GM19240 (cell line): Measurements from ENCODE around the gene DYNLT2.

Source experiments
- DNase-seq: peaks from one replicate; pipeline ENCODE4 v3.0.0; 2011; ENCODE audit warnings: low spot score; ENCODE audit not compliant: insufficient read length

The DYNLT2 gene

DNA sequence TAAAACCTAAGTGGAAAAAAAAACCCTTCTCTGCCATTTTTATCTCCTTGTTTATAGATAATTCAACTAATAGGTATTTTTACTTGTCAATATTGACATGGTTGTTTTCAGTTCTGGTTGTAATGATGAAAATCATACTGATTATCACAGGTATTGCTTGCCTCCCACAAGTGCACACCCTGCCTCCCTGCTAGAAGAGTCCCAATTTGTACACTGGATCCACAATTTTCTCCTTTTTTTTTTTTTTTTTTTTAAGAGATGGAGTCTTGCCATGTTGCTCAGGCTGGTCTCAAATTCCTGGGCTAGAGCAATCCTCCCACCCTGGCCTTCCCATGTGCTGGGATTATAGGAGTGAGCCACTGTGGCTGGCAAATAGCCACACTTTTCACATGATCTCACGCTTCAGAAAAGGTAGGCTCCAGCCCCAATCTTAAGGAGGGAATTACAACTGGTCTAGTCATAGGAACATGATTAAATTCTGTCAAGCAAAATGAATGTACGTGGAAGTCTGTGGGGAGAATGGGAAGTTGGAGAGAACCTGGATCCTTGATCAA, 12.3 kb downstream of the DYNLT2 start:
- DNase-seq, result no peak

DNA sequence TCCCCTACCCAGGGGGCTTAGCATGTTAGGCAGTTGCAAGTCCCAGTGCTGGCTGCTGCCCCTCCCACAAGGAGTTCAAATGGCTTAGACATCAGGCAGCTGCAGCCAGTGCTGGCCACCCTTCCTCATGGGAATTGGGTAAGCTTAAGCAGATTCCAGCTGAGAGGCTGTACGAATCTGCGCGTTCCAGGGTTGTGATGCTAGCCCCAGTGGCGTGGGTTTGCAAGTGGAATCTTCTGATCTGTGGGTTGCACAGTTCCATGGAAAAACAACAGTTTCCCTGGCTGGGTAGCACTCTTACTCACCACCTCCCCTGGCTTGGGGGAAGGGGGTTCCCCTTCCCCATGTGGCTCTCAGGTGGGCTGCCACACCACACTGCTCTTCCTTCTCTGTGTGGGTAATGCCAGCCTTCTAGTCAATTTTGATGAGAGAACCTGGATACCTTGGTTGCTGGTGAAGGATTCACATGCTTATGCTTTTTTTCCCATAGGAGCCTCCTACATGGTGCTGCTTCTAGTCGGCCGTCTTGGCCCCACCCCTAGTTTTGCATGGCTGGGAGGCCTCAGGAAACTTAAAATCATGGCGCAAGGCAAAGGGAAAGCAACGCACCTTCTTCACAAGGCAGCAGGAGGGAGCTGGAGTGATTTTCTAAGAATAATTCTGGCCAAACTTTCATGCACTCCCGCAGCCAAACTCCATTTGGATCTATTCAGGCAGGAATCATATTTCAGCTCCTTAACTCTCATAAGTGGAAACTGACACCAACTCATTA, 13.0 kb downstream of the DYNLT2 start:
- DNase-seq, result no peak

DNA sequence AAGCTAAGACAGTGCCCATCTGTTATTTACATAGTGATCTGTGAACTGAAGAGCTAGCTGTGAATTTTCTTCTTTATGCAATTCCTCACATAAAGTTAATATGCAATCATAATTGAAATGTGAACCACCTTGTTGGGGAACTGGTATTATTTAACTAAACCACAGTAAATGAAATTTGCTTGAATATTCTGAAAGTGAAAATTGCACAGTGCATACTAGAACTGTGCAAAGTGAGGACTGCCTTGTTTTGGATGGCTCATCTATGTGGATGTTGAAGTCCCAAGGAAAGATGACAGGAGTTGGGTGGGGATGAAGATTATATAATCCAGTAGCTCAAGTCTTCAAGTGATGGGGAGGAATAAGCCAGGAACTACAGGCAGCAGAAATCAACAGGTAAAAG, 21.4 kb downstream of the DYNLT2 start:
- DNase-seq, result no peak

DNA sequence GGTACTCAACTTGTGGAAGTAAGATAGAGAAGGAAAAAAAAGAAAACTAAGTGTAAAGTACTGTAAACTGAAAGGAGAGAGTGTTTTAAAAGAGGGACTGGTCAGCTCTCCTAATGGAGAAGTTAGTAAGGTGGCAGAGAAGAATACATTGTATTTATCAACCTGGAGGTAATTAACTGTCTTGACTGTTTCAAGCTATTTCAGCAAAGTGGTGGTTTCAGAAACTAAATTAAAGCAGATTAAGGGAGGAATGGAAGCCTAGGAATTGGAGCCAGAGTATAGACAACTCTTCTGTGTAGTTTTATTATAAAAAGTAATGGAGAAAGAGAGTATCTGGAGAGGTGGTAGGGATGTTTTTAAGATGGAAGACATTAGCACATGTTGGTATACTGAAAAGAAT, 24.4 kb downstream of the DYNLT2 start:
- DNase-seq, result no peak

DNA sequence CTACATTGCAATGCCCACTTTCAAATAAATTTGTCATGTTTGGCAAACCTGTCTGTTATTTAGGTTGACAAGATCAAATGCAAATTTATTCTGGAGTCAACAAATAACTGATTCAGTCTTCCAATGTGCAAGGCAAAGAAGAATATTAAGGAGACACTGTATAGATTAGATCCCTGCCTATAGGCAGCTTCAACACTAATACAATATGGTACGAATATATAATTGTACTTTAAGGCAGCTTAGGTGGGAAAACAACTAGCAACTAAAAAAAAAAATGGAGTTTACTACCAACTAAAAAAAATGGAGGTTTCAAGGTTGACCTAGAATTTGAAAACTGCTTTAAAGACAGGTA, 25.3 kb downstream of the DYNLT2 start:
- no peak for DNase-seq

DNA sequence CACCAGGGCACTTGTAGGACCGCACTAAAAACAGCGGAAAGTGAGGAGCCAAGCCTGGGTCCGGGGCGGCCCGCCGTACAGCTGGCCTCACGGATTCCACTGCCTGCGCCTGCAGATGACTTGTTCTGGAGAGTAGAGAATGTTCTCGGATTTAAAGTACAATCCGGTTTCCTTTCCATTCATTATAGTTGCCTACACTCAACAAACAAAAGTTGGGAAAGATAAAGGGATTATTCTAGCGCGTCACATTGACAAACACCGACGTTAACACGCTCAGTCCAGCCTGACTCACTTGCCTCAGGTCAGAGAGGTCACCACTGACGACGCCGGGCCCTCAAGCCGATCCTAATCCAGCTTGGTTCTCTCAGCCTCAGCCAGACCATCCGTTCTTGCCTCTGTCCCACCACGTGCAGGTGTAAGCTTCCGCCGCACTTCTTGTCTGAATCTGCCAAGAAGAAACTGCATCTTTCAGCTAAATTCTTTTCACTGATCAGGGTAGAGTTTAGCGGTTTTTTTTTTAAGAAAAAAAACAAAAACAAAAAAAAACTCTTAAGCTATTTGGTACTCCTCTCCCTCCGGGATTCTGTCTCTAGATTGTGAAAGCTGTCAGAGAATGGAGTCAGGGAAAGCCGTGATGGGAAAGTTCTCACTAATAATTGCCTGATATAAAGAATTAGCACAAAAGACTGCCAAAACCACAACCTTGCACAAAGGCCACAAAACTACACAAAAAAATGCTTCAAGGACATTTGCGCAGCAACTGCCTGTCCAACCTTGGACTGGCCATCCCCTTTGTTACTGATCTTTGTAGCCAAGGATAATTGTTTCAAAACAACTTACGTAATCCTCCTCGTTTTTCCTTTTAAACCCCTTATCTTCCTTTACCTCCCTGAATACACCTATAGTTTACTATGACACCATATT, 26.0 kb downstream of the DYNLT2 start:
- no peak for DNase-seq

DNA sequence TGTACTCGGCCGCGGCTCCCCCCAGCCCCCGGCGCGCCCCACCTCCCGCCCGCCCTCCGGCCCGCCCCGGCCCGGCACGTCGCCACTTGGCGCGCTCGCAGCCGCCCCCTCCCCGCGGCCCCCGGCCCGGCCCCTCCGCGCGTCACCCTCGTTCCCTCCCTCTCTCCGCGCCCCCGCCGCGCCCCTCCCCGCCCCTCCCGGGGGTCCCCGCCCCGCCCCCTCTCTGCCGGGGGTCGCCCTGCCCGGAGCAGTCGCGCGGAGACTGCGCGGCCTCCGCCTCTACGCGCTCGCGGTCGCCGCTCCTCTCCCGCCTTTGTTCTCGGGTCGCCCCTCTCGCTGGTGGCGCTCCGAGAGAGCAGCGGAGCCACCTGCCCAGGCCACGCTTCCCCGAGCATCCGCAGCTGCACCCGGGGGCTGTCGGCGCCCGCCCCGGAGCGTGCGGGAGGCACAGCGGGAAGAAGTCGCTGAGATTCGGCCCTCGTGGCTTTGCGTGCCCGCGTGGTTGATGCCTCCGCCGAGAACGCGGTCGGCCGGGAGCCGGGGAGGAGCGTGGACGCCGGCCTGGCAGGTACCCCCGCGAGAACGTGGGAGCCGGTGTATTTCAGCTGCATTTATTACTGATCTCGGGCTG, 26.8 kb downstream of the DYNLT2 start, which contains the start of gene PHF10:
Gene PHF10 (minus strand): TSS at position 7 of the 631 bp plus-strand sequence. CDS start 569 bp downstream, outside the sequence.
- peak; percentile 46 for DNase-seq

DNA sequence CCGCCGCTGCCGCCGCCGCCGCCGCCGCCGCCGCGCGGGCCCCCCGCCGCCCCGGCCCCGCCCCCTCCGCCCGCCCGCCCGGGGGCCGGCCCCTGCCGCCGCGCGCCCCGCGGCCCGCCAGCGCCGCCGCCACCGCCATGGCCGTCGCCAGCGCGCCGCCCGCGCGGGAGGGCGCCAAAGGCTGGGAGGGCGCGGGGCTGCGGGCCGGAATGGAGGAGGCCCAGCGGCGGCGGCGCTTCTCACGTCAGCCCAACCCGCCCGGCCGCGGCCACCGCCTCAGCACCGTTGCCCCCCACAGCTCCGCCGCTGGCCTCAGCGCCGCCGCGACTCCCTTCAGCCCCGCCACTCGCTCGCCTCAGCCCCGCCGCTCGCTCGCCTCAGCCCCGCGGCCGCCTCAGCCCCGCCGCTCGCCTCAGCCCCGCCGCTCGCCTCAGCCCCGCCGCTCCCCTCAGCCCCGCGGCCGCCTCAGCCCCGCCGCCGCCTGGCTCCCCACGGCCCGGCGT, 27.3 kb downstream of the DYNLT2 start:
- peak; percentile 23 for DNase-seq

DNA sequence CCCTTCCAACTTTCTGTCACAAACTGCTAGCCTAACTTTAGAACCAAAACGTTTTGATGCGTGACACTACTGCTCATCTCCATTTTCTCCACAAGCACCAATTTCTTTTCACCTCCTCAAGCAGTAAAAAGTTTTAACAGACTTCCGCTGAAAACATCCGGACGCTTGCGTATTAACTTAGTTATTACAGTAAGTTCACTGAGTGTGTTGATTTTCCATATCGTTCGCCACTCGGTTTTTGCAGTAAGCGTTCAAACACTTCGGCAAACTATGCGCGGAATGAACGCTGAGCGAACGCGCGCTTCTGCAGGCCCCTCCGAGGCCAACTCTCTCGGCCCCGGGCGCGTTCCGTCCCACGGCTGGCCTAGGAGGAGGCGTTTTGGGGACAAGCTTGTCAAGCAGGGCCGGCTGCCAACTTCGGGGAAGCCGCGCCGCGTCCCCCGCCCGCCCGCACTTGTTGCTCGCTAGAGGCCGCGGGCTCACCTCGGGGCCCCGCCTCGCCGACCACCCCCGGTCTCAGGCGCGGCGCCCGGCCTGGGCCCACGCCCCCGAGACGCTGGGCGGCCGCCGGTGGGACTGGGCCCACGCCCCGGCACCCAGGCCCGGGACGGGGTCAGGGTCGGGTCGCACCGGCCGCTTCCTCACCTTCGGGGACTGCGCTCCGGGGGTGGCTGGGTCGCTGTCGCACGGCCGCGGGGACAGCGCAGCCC, 28.0 kb downstream of the DYNLT2 start:
- DNase-seq, result peak; percentile 47

DNA sequence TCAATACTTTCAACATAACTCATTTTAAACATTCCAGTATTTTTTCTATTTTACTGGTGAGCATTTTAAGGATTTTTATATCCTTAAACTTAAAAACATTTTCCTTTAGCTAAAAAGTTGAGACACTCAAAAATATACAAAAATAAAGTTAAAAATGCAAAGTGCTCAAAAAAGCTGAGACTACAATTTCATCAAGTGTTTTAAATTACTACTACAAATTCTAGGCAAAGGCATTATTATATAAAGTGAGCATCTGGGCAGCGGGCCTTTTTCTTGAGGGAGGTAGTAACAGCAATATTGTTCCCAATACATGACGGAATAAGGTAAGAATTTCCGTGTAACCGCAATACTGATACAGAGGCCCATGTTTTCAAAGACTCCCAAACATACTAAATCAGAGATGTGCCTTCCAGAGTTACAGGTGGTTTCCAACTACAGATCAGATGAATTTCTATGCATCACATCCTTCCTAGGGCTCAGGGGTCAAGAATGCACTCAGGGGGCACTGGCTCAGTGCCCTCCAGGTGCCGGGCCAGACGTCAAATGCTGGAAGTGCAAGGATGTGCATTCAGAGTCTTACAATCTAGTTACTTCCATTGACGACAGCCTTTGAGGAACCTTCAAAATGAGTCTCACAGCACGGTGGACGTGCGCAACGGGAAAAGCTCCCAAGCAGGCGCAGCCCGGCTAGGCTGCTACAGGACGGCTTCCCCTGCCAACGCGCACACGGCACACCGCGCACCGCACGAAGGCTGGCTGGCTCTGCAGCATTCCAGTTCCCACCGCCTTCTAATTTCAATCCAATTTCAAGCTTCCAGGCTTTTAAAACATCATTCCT, 28.8 kb downstream of the DYNLT2 start:
- peak; percentile 4 for DNase-seq

DNA sequence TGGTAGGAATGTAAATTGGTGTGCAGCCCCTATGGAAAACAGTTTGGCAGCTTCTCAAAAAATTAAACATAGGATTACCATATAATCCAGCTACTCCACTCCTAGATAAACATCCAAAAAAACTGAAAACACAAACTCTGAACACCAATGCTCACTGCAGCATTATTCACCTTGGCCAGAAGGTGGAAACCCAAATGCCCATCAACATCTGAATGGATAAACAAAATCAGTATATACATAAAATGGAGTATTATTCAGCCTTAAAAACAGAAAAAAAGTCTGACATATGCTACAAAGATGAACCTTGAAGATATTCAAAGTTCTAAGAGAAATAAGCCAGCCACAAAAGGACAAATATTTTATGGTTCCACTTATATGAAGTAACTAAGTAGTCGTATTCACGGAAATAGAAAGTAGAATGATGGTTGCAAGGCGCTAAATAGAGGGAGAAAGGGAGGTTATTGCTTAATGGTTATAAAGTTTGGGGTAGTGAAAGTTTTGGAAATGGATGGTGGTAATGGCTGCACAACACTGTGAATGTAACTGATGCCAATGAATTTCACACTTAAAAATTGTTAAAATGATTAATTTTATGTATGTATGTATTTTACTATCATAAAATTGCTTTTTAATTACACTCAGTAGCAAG, 31.0 kb downstream of the DYNLT2 start:
- DNase-seq, result no peak

DNA sequence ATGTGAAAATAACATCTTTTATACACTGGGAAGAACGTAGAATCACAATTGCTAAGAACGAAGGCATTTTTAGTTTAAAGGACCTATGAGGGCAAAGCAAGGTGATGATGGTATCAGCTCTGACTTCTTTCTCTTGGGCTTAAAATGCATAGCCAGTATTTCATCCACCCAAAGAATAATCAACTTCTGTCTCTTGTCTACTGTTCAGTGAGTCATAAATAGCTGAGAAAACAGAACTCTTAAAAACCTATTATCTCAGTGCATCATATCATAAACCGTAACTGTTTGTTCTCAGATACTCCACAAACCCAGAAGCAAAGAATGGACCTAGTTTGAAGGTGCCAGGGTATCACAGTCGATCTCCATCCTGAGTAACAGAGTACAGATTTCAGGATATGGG, 32.3 kb downstream of the DYNLT2 start:
- DNase-seq, result no peak

DNA sequence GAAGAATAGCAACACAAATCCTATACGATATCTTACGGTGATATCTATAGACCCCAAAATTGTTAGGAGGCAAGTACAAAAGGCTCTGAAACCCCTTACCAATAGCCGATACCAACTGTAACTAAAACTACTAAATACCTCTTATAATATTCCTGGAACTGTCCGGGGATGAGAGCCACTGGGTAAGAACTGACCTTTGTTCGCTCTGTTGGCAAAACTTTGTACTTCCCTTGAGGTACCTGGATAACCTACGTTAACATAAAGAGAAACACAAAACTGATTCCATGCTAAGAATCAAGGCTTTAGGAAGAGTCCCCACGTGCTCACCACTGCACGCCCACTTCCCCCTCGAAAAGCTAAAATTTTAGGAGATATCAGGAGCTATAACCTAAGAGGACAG, 36.8 kb downstream of the DYNLT2 start:
- no peak for DNase-seq

DNA sequence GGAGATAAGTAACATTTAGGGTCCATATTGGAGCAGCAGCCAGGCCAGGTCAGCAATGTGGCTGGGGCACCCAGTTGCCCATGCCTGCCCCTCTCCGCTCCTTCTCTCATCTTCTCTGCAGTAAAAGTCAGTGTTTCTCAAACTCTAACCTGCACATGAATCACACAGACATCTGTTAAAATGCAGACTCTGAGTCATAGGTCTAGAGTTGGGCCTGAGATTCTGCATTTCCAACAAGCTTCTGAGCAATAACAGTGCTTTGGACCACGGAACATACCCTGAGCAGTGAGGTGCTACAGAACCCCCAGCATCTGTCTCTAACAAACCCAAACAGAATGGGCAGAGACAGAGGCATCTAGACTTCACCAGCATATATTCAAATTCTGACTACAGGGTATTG, 37.2 kb downstream of the DYNLT2 start:
- DNase-seq, result no peak

DNA sequence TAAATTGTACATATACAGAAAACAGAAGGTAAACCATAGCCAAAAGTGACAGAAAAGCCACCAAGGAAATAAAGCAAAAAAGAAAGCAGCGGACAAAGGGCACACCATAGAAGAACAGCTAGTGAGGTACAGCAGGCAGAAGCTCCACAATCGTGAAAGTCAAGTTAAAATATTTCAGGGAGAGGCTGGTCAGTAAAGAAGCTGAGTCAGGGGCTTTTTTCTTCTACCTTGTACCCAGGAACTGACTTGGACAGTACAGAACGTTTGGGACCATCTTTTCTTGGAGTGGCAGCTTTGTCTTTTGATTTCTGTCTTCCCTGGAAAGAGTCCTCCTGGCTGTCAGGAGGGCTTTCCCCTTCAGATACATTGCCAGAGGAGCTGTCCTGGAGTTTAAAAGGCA, 41.4 kb downstream of the DYNLT2 start:
- no peak for DNase-seq

DNA sequence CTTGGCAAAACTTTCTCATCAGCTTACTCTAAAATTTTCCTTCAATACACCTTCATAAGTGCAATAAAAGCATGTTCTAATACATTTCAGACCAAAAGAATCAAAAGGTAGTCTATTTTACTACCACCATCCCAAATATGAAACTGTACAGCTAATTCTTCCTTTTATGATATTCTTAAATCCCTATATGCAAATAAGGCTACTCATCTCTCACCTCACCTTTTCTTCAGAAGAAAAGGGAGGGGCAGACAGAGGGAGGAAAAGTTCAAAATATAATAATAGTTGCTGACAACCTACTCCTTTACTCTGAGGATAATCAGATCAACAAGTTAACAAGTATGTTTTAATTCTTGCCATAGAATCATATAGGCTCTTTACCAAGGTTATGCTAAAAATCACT, 42.1 kb downstream of the DYNLT2 start:
- DNase-seq, result no peak

DNA sequence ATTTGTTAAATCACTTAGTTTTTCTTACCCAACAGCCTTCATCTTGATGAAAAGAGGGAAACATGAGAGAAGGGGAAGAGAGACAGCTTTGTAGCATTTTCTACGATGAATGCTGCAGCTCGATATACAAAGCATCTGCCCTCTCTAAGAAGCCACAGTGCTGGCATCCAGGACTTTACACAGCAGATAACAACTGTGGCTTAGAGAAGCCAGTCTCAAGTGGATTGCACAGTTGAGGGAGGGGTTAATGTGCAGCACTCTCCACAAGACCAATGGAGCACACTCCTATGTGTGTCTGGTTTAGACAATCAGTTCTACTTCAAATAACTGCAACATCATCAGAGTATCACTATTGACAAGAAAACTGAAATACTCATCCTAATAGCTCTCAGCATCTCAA, 43.6 kb downstream of the DYNLT2 start:
- DNase-seq, result no peak

DNA sequence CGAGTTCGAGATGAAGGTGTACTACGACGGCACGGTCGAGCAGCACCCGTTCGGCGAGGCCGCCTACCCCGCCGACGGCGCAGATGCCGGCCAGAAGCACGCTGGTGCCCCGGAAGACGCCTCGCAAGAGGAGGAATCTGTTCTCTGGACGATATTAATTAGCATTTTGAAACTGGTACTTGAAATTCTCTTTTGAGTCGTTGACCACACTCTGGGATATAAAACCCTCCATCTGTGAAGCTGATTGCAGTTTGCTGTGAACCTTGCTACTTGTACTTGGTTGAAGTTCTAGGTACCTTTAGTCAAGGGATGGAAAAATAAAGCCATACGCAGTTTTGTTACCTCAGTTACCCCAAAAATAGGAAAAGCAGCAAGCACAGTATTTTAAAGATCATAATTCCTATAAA, 48.5 kb downstream of the DYNLT2 start:
- no peak for DNase-seq
